LNCAP (cell line): Measurements from ENCODE around the gene RAB11A.

Source experiments
- TF ChIP-seq, protein P1 (sequence below): fragments of 450-650 bp; IDR thresholded peaks from 2 replicates; pipeline ENCODE4 v1.5.1; 2017; ENCODE audit warnings: mild to moderate bottlenecking

RAB11A gene

DNA sequence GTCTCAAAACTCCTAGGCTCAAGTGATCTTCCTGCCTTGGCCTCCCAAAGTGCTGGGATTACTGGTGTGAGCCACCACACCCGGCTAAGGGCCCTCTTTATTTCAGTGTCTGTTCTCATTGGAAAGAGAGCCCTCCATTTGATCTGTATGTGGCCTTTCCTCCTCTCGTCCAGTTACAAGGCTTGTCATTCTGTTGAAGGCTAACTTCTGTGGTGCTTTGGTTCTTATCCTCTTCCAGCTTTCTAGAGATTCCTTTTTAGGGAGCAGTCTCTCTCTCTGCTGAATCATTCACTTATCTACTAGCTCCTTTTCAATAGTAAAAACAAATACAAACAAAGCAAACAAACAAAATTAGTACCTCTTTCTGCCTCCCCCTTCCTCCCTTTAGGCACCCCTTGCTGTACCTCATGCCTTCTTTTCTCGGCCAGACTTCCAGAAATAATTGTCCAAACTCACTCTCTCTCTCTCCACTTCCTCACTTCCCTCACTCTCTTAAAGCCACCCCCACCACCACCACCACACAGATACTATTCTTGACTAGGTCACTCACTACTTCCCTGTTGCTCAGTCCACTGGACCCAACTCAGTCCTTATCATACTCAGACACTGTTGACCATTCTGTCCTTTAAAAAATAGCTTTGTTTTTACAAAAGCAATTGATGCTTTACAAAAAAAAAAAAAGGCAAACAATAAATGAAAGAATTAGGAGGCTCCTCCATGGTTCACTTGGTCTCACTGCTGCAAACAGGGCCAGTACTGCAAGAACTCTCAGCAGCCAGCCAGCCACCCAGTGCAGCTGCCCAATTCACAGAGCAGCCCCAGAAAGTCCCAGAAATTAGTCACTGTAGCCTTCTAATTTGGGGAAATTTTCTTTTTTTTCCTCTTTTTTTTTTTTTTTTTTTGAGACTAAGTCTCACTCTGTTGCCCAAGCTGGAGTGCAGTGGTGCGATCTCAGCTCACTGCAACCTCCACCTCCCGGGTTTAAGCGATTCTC is 31.7 kb upstream of the RAB11A start:
- TF ChIP-seq, protein P1, sequence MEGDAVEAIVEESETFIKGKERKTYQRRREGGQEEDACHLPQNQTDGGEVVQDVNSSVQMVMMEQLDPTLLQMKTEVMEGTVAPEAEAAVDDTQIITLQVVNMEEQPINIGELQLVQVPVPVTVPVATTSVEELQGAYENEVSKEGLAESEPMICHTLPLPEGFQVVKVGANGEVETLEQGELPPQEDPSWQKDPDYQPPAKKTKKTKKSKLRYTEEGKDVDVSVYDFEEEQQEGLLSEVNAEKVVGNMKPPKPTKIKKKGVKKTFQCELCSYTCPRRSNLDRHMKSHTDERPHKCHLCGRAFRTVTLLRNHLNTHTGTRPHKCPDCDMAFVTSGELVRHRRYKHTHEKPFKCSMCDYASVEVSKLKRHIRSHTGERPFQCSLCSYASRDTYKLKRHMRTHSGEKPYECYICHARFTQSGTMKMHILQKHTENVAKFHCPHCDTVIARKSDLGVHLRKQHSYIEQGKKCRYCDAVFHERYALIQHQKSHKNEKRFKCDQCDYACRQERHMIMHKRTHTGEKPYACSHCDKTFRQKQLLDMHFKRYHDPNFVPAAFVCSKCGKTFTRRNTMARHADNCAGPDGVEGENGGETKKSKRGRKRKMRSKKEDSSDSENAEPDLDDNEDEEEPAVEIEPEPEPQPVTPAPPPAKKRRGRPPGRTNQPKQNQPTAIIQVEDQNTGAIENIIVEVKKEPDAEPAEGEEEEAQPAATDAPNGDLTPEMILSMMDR, result no peak

DNA sequence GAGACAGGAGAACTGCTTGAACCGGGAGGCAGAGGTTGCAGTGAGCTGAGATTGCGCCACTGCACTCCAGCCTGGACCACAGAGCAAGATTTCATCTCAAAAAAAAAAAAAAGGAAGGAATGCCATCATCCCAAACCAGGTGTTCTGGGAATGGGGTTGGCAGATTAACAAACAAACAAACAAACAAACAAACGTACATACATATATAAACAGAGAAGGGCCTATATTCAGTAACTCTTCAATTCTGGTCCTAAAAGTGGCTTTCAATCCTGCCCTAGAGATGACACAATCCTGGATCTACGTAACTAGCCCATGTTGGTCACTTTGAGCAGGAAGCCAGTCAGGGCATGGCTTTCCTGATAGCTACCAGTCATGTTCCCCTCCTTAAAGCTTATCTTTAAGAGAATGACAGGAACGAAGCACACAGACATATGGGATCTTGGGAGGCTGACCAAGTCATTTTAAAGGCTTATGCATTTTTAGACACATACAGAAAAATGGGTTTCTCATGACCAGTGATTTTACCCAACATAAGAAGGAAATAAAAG is 29.9 kb upstream of the RAB11A start:
- TF ChIP-seq, protein P1, result no peak

DNA sequence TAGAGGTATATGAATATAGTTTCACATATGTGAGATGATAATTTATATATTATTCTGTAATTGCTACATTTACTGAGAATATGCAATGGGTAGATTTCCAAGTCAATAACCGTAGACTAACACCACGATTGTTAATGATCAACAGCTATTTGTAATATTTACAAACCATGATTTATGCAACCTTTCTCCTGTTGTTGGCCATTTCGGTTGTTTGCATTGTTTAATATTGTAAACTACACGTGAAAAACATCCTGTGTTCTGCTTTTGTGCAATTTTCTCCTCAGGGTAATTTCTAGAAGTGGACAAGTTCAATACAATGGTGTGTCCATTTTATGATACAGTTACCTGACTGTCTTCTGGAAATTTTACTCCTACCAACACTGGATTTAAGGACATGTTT is 29.3 kb upstream of the RAB11A start:
- TF ChIP-seq, protein P1, result no peak

DNA sequence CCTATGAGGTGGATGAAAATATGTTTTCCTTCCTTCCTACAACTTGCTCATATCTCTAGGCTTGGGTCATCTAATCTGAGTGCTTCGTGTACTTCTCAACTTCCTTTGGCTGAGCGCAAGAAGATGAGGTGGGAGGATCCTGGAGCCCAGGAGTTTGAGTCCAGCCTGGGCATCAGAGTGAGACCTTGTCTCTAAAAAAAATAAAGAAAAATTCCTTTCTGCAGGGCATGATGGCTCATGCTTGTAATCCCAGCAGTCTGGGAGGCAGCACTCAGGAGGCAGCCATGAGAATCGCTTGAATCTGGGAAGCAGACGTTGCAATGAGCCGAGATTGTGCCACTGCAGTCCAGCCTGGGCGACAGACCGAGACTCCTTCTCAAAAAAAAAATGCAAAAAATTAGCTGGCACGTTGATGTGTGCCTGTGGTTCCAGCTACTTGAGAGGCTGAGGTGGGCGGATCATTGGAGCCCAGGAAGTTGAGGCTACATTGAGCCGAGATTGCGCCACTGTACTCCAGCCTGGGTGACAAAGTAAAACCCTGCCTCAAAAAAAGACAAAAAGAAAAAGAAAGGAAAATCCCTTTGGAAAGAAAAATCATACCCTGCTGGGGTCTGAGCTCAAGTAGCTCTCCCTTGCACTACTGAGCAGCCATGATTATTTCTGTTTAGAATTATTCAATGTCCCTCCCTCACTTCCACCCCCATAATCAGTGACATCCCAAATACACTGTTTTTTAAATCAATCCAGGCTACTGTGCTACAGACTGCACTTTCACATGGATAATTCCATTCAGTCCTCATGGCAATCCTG is 28.0 kb upstream of the RAB11A start:
- TF ChIP-seq, protein P1, result no peak

DNA sequence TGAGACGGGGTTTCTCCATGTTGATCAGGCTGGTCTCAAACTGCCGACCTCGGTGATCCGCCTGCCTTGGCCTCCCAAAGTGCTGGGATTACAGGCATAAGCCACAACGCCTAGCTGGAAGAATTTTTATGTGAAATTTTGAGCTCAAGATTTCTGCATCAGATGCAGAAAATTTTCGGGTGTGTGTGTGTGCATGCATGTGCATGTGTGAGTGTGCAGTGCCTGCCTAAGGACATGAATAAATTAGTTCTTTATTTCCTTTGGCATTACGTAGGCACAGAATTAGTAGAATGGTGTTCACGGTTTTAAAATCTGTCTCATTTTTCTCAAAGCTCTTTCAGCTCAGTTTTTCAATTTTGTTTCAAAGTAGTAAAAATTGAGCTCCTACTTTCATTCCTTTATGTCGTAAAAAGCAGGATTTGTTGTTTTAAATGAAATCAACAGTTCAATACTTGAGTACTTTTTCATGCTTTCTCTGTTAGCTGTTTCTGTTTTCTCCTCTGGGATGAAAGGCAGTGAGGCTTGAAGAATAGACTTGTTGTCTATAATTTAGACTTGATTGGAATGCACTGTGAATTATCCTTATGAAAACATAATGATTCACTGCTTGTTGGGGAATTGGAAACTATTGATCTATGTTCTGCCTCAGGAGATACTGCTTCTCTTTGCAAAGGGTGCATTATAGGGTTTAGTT is 23.3 kb upstream of the RAB11A start:
- TF ChIP-seq, protein P1, result no peak

DNA sequence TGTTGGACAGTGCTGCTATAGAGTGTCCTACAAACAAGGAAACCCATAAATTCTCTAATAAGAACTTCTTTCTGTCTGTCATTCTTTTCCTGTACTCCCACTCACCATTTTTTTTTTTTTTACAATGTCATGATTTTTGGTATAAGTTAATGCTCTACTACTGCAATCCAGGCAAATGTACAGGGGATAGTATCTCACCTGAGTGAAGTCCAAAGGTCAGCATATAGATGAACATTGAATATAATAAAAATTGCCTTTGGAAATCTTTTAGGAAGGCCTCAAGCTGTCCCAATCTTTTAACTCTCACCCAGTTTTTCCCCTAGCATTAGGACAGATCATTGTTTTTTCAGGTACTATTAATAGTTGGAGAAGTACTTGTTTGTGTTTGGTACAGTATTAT is 21.3 kb upstream of the RAB11A start:
- TF ChIP-seq, protein P1, result no peak

DNA sequence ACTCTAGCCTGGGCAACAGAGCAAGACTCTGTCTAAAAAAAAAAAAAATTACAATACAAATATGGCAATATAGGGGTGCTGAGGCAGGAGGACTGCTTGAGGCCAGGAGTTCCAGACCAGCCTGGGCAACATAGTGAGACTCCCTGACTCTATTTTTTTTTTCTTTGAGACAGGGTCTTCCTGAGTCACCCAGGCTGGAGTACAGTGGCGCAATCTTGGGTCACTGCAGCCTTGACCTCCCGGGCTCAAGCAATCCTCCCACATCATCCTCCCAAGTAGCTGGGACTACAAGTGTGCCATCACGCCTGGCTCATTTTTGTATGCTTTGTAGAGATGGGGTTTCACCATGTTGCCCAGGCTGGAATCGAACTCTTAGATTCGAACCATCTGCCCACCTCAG is 17.3 kb upstream of the RAB11A start:
- TF ChIP-seq, protein P1, result no peak
